DOHH2 (cell line): ENCODE results near the gene GPR107.
A peak's percentile ranks its signal among the peaks of the same experiment; 100 is the strongest.

Experiments
- H3F3A ChIP-seq: fragments of 200-600 bp; sonication (generic), shearing (Covaris generic); 2 replicates; pipeline ENCODE4 v1.6.0; 2016; ENCODE audit warnings: antibody characterized with exemption, mild to moderate bottlenecking; ENCODE audit not compliant: control insufficient read depth, insufficient read depth
- H3K27ac ChIP-seq: fragments of 200-600 bp; sonication (generic); 2 replicates; pipeline ENCODE4 v1.5.1; 2014; ENCODE audit warnings: low read depth, mild to moderate bottlenecking, low read length, moderate library complexity
- H3K27me3 ChIP-seq: fragments of 200-600 bp; sonication (generic); 2 replicates; pipeline ENCODE4 v1.6.1; 2014; ENCODE audit warnings: mild to moderate bottlenecking, low read length, mixed read lengths; ENCODE audit not compliant: control insufficient read depth
- H3K36me3 ChIP-seq: fragments of 200-600 bp; sonication (generic); 2 replicates; pipeline ENCODE4 v1.6.1; 2014; ENCODE audit warnings: mild to moderate bottlenecking, low read length, moderate library complexity, mixed read lengths; ENCODE audit not compliant: control insufficient read depth
- H3K4me1 ChIP-seq: fragments of 200-600 bp; sonication (generic); 2 replicates; pipeline ENCODE4 v1.6.1; 2014; ENCODE audit warnings: mild to moderate bottlenecking, low read length, mixed read lengths; ENCODE audit not compliant: control insufficient read depth
- H3K4me2 ChIP-seq: fragments of 200-600 bp; sonication (generic); 2 replicates; pipeline ENCODE4 v1.6.0; 2014; ENCODE audit warnings: mild to moderate bottlenecking, low read length, moderate library complexity
- H3K4me3 ChIP-seq: fragments of 200-600 bp; sonication (generic); 2 replicates; pipeline ENCODE4 v1.5.1; 2014; ENCODE audit warnings: mild to moderate bottlenecking, low read length, mixed read lengths
- H3K79me2 ChIP-seq: fragments of 200-600 bp; sonication (generic); 2 replicates; pipeline ENCODE4 v1.6.1; 2014; ENCODE audit warnings: mild to moderate bottlenecking, low read length, mixed read lengths; ENCODE audit not compliant: control insufficient read depth
- H3K9me2 ChIP-seq: fragments of 200-600 bp; sonication (generic); replicated peaks from 2 replicates; pipeline ENCODE4 v1.6.1; 2014; ENCODE audit warnings: mild to moderate bottlenecking, low read length, mixed read lengths; ENCODE audit not compliant: control insufficient read depth
- H3K9me3 ChIP-seq: fragments of 200-600 bp; sonication (generic); 2 replicates; pipeline ENCODE4 v1.6.1; 2014; ENCODE audit warnings: antibody characterized with exemption, low read length, mixed read lengths; ENCODE audit not compliant: control insufficient read depth, insufficient read depth
- H4K20me1 ChIP-seq: fragments of 200-600 bp; sonication (generic); 2 replicates; pipeline ENCODE4 v1.6.0; 2014; ENCODE audit warnings: low read depth, mild to moderate bottlenecking, antibody characterized with exemption, low read length, moderate library complexity; ENCODE audit not compliant: control insufficient read depth, insufficient read depth
- CTCF ChIP-seq: fragments of 200-600 bp; sonication (generic); IDR thresholded peaks from one replicate; pipeline ENCODE4 v1.5.1; 2014; ENCODE audit warnings: antibody characterized with exemption, mild to moderate bottlenecking, low read depth, low read length; ENCODE audit not compliant: poor library complexity, severe bottlenecking
- EZH2phosphoT487 ChIP-seq: fragments of 200-600 bp; sonication (generic); IDR thresholded peaks from 2 replicates; pipeline ENCODE4 v1.6.1; 2017; ENCODE audit warnings: borderline replicate concordance, mild to moderate bottlenecking, antibody characterized with exemption, low read length, moderate library complexity, mixed read lengths

The GPR107 gene

GRCh38 chr9:130045725-130046450 is 7.8 kb upstream of the GPR107 start:
- TF ChIP-seq CTCF (no peak), EZH2phosphoT487 (no peak)
- Histone ChIP-seq H3K4me1 (peaks cover 46% of the 10 kb centered on the region), H3K9me3 (no peaks in the 10 kb centered on the region), H3K79me2 (peaks cover 32% of the 10 kb centered on the region), H4K20me1 (no peaks in the 10 kb centered on the region), H3K4me3 (peak overlapping the region; percentile 81), H3K4me2 (peak overlapping the region; percentile 76), H3K27me3 (no peaks in the 10 kb centered on the region), H3F3A (peaks cover 37% of the 10 kb centered on the region), H3K27ac (peak overlapping the region; percentile 92), H3K9me2 (no peaks in the 10 kb centered on the region), H3K36me3 (peaks cover 18% of the 10 kb centered on the region)

- TF ChIP-seq CTCF (no peak), EZH2phosphoT487 (no peak)
- peaks cover 25% of the 10 kb centered on the region for H3F3A ChIP-seq
- H4K20me1 ChIP-seq, result no peaks in the 10 kb centered on the region
- H3K79me2 ChIP-seq, result peaks cover 32% of the 10 kb centered on the region
- no peak overlapping the region for H3K4me3 ChIP-seq
- peaks cover 5% of the 10 kb centered on the region; the same call in 1 of the 2 replicates for H3K36me3 ChIP-seq
- H3K27me3 ChIP-seq, result no peaks in the 10 kb centered on the region
- H3K9me3 ChIP-seq, result no peaks in the 10 kb centered on the region
- peaks cover 56% of the 10 kb centered on the region for H3K4me1 ChIP-seq
- H3K27ac ChIP-seq, result no peak overlapping the region
- no peaks in the 10 kb centered on the region for H3K9me2 ChIP-seq
- no peak overlapping the region for H3K4me2 ChIP-seq
Observed at GRCh38 chr9:130049431-130050210, 4.1 kb upstream of the GPR107 start.

GRCh38 chr9:130050462-130050861 is 3.2 kb upstream of the GPR107 start:
- Histone ChIP-seq H3K36me3 (peaks cover 5% of the 10 kb centered on the region; the same call in 1 of the 2 replicates), H3K4me1 (peaks cover 54% of the 10 kb centered on the region), H3K4me2 (no peak overlapping the region), H3K9me3 (no peaks in the 10 kb centered on the region), H3K27me3 (no peaks in the 10 kb centered on the region), H4K20me1 (no peaks in the 10 kb centered on the region), H3F3A (peaks cover 17% of the 10 kb centered on the region), H3K27ac (no peak overlapping the region), H3K9me2 (no peaks in the 10 kb centered on the region), H3K4me3 (no peak overlapping the region), H3K79me2 (peaks cover 40% of the 10 kb centered on the region)
- TF ChIP-seq EZH2phosphoT487 (no peak), CTCF (no peak)
